Astrocyte (in vitro differentiated cells and primary cell): ENCODE results near the gene FMN1. TPM values are rescaled to one million over a fixed set of nuclear protein-coding genes. Genes with fewer than 3 reads are reported as not detected.

Experiments used
- DNase-seq: peaks from one replicate; pipeline ENCODE4 v3.0.0-alpha.2; 2010; ENCODE audit warnings: low read depth
- FAIRE-seq: peaks from 2 replicates; lab custom pipeline; 2011; peaks lifted over from hg19 to GRCh38; lab: Jason Lieb, UNC
- H2AFZ ChIP-seq: 2 replicates; pipeline ENCODE4 v1.6.0; 2012; ENCODE audit warnings: low read depth, low read length, inconsistent platforms
- H3K27ac ChIP-seq: 2 replicates; pipeline ENCODE4 v1.5.1; 2011; ENCODE audit warnings: low read depth, low read length, inconsistent platforms
- H3K27me3 ChIP-seq: 2 replicates; pipeline ENCODE4 v1.6.0; 2011; ENCODE audit warnings: low read length, inconsistent platforms; ENCODE audit not compliant: insufficient read depth
- H3K36me3 ChIP-seq: 2 replicates; pipeline ENCODE4 v1.5.1; 2011; ENCODE audit warnings: low read length, inconsistent platforms; ENCODE audit not compliant: insufficient read depth
- H3K4me1 ChIP-seq: 2 replicates; pipeline ENCODE4 v1.5.1; 2011; ENCODE audit warnings: low read length, inconsistent platforms; ENCODE audit not compliant: insufficient read depth
- H3K4me2 ChIP-seq: 2 replicates; pipeline ENCODE4 v1.6.0; 2012; ENCODE audit warnings: low read length, inconsistent platforms
- H3K4me3 ChIP-seq: 2 replicates; pipeline ENCODE4 v1.5.1; 2011; ENCODE audit warnings: low read depth, mild to moderate bottlenecking, low read length, inconsistent platforms; ENCODE audit not compliant: insufficient read depth
- H3K79me2 ChIP-seq: 2 replicates; pipeline ENCODE4 v1.6.0; 2012; ENCODE audit warnings: mild to moderate bottlenecking, low read length, inconsistent platforms; ENCODE audit not compliant: insufficient read depth
- H3K9ac ChIP-seq: 2 replicates; pipeline ENCODE4 v1.6.0; 2012; ENCODE audit warnings: mild to moderate bottlenecking, low read length, inconsistent platforms
- H3K9me3 ChIP-seq: 2 replicates; pipeline ENCODE4 v1.5.1; 2012; ENCODE audit warnings: low read depth, mild to moderate bottlenecking, low read length, inconsistent platforms; ENCODE audit not compliant: insufficient read depth
- H4K20me1 ChIP-seq: 2 replicates; pipeline ENCODE4 v1.6.0; 2012; ENCODE audit warnings: low read length, inconsistent platforms; ENCODE audit not compliant: insufficient read depth
- H3K27ac Mint-ChIP-seq: one replicate; pipeline ENCODE4 v1.8.0; 2021; ENCODE audit warnings: mild to moderate bottlenecking, mixed read lengths; ENCODE audit not compliant: unreplicated experiment
- H3K27me3 Mint-ChIP-seq: one replicate; pipeline ENCODE4 v1.8.0; 2021; ENCODE audit warnings: low read depth, mixed read lengths; ENCODE audit not compliant: unreplicated experiment
- H3K36me3 Mint-ChIP-seq: one replicate; pipeline ENCODE4 v1.8.0; 2021; ENCODE audit warnings: low read depth, mixed read lengths; ENCODE audit not compliant: unreplicated experiment
- H3K4me1 Mint-ChIP-seq: one replicate; pipeline ENCODE4 v1.8.0; 2021; ENCODE audit warnings: low read depth, mixed read lengths; ENCODE audit not compliant: unreplicated experiment
- H3K4me3 Mint-ChIP-seq: one replicate; pipeline ENCODE4 v1.8.0; 2021; ENCODE audit warnings: mild to moderate bottlenecking, moderate library complexity, mixed read lengths; ENCODE audit not compliant: unreplicated experiment
- H3K9me3 Mint-ChIP-seq: one replicate; pipeline ENCODE4 v1.8.0; 2021; ENCODE audit warnings: mild to moderate bottlenecking, mixed read lengths; ENCODE audit not compliant: unreplicated experiment
- CTCF ChIP-seq: IDR thresholded peaks from 2 replicates; pipeline ENCODE4 v1.5.1; 2011; ENCODE audit warnings: low read depth, mild to moderate bottlenecking, inconsistent platforms, low read length, moderate library complexity; ENCODE audit not compliant: insufficient read depth
- EZH2 ChIP-seq: IDR thresholded peaks from 2 replicates; pipeline ENCODE4 v1.6.1; 2012; ENCODE audit warnings: mild to moderate bottlenecking, low read length, inconsistent platforms; ENCODE audit not compliant: insufficient read depth
- total RNA-seq: library from RNA; stranded (reverse); gene quantifications from 2 replicates; pipeline ENCODE4 v1.2.1, GENCODE V29; 2021

Gene FMN1
- total RNA-seq, 1 donor from 2014 or later = 5.3 TPM

GRCh38 chr15:33066584-33066983 lies 127.9 kb downstream of the FMN1 start:
- H3K4me3 ChIP-seq = no peak overlapping the region
- H3K9me3 Mint-ChIP-seq = no peaks in the 10 kb centered on the region
- peaks cover 41% of the 10 kb centered on the region for H3K4me1 Mint-ChIP-seq
- FAIRE-seq (no peak), DNase-seq (no peak)
- no peaks in the 10 kb centered on the region for H4K20me1 ChIP-seq
- H3K9ac ChIP-seq = no peak overlapping the region
- H3K36me3 ChIP-seq = no peaks in the 10 kb centered on the region
- H2AFZ ChIP-seq = no peak overlapping the region
- no peak for TF ChIP-seq CTCF
- TF ChIP-seq EZH2 = no peak
- H3K4me1 ChIP-seq = peaks cover 30% of the 10 kb centered on the region
- H3K4me3 Mint-ChIP-seq = no peak overlapping the region
- H3K27me3 Mint-ChIP-seq = no peaks in the 10 kb centered on the region
- H3K27me3 ChIP-seq = no peaks in the 10 kb centered on the region
- peaks cover 3% of the 10 kb centered on the region for H3K36me3 Mint-ChIP-seq
- H3K79me2 ChIP-seq = no peaks in the 10 kb centered on the region
- H3K27ac ChIP-seq = no peak overlapping the region
- H3K9me3 ChIP-seq = no peaks in the 10 kb centered on the region
- peak overlapping the region; percentile 75 for H3K4me2 ChIP-seq
- H3K27ac Mint-ChIP-seq = no peak overlapping the region

DNA sequence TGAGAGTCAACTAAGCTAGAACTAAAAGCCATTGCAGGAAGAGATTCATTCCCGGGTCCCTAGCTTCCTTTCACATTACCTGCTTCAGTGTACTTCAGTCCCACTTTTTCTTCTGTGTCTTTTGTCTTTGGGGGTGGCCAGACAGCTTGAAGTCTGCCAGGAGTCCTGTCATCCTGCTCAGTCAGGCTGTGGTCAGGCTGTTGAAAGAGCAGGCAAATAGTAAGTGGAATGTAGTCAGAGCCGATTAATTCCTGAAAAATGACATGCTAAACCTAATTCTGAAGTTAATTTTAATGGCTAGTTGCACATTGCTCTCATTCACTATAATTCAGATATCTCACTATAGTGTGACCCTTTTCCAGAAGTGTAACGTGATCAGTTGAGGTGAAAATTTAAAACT lies 129.6 kb downstream of the FMN1 start:
- Histone ChIP-seq H3K4me1 (peaks cover 30% of the 10 kb centered on the region), H3K4me3 (peak overlapping the region; percentile 46), H4K20me1 (no peaks in the 10 kb centered on the region), H2AFZ (no peak overlapping the region), H3K9me3 (no peaks in the 10 kb centered on the region), H3K9ac (peak overlapping the region; percentile 48), H3K4me2 (peak overlapping the region; percentile 75), H3K79me2 (no peaks in the 10 kb centered on the region), H3K36me3 (no peaks in the 10 kb centered on the region), H3K27me3 (no peaks in the 10 kb centered on the region), H3K27ac (peak overlapping the region; percentile 29)
- Mint-ChIP-seq H3K4me1 (peaks cover 41% of the 10 kb centered on the region), H3K27ac (peak overlapping the region; percentile 55), H3K9me3 (no peaks in the 10 kb centered on the region), H3K36me3 (peaks cover 3% of the 10 kb centered on the region), H3K27me3 (no peaks in the 10 kb centered on the region), H3K4me3 (peak overlapping the region; percentile 42)
- DNase-seq (peak; percentile 77), FAIRE-seq (peak; percentile 52)
- TF ChIP-seq EZH2 = no peak
- no peak for TF ChIP-seq CTCF

- DNase-seq (peak; percentile 20), FAIRE-seq (no peak)
- Histone ChIP-seq H3K27ac (no peak overlapping the region), H3K4me2 (no peak overlapping the region), H2AFZ (no peak overlapping the region), H3K36me3 (no peaks in the 10 kb centered on the region), H3K4me1 (no peaks in the 10 kb centered on the region), H3K4me3 (no peak overlapping the region), H3K9ac (no peak overlapping the region), H4K20me1 (no peaks in the 10 kb centered on the region), H3K27me3 (no peaks in the 10 kb centered on the region), H3K79me2 (no peaks in the 10 kb centered on the region), H3K9me3 (no peaks in the 10 kb centered on the region)
- H3K27ac Mint-ChIP-seq = no peak overlapping the region
- H3K4me3 Mint-ChIP-seq = no peak overlapping the region
- H3K36me3 Mint-ChIP-seq = no peaks in the 10 kb centered on the region
- TF ChIP-seq CTCF = no peak
- TF ChIP-seq EZH2 = no peak
- no peaks in the 10 kb centered on the region for H3K9me3 Mint-ChIP-seq
- H3K27me3 Mint-ChIP-seq = no peaks in the 10 kb centered on the region
- peaks cover 4% of the 10 kb centered on the region for H3K4me1 Mint-ChIP-seq
Observed at GRCh38 chr15:33059184-33059583, 135.3 kb downstream of the FMN1 start.
